Kidney epithelial cell (primary cell): ENCODE data around the gene ASIC3. TPM values are rescaled to one million over a fixed set of nuclear protein-coding genes. Genes with fewer than 3 reads are reported as not detected.

Source experiments
- DNase-seq: peaks from one replicate; pipeline ENCODE4 v3.0.0-alpha.2; 2010; ENCODE audit warnings: low read depth
- H3K27me3 ChIP-seq: 2 replicates; pipeline ENCODE4 v1.6.0; 2011; ENCODE audit warnings: low read length; ENCODE audit not compliant: control insufficient read depth, insufficient read depth
- H3K36me3 ChIP-seq: 2 replicates; pipeline ENCODE4 v1.5.1; 2011; ENCODE audit warnings: low read length; ENCODE audit not compliant: control insufficient read depth, insufficient read depth
- H3K4me3 ChIP-seq: 2 replicates; pipeline ENCODE4 v1.5.1; 2011; ENCODE audit warnings: low read depth, mild to moderate bottlenecking, control low read depth, low read length
- total RNA-seq: library from RNA; depleted of rRNA; stranded (reverse); fragments of >200 nt; gene quantifications from 2 replicates; pipeline ENCODE4 v1.2.3, GENCODE V29; 2015
- TF ChIP-seq, protein P1 (sequence below): IDR thresholded peaks from 2 replicates; pipeline ENCODE4 v1.5.1; 2011; ENCODE audit warnings: mild to moderate bottlenecking, moderate library complexity, low read length, control low read depth, inconsistent platforms; ENCODE audit not compliant: insufficient read depth, poor library complexity, severe bottlenecking

Gene ASIC3
- total RNA-seq, 1 donor from 2014 or later: 0.04 TPM

DNA sequence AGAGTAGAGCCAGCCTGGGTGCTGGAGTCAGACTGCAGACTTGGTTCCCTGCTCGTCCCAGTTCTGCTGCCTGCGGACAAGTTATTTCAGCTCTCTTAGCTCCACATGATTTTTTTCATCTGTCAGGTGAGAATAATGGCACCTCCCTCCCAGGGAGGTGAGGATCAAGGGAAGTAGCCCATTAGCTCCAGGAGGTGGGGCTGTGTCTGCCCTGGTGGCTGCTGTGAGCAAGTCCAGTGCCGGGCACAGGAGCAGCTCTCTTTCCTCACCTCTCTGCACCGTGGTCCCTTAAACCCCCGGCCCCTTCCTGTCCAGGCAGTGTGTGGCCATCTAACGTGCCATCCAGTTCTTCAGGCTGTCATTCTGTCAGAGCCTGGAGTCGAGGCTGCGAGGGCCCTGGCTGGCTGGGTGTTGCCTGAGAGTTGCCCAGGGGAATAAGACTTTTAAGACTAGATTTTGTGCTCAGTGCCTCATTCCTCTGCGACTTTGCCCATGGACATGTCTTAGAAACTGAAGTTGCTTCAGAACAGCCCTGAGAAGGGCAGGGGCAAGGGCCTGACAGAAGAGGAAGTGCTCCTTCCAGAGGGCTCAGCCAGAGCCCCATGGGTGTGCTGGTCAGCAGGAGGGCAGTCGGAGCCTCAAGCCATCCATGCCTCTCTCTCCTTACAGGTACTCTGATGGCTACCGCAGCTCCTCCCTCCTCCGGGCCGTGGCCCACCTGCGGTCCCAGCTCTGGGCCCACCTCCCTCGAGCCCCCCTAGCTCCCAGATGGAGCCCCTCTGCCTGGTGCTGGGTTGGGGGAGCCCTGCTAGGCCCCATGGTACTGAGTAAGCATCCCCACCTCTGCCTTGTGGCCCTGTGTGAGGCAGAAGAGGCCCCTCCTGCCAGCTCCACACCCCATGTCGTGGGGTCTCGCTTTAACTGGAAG is 15.1 kb upstream of the ASIC3 start:
- Histone ChIP-seq H3K4me3 (no peak overlapping the region), H3K27me3 (no peaks in the 10 kb centered on the region), H3K36me3 (no peaks in the 10 kb centered on the region)
- DNase-seq: no peak
- TF ChIP-seq, protein P1, sequence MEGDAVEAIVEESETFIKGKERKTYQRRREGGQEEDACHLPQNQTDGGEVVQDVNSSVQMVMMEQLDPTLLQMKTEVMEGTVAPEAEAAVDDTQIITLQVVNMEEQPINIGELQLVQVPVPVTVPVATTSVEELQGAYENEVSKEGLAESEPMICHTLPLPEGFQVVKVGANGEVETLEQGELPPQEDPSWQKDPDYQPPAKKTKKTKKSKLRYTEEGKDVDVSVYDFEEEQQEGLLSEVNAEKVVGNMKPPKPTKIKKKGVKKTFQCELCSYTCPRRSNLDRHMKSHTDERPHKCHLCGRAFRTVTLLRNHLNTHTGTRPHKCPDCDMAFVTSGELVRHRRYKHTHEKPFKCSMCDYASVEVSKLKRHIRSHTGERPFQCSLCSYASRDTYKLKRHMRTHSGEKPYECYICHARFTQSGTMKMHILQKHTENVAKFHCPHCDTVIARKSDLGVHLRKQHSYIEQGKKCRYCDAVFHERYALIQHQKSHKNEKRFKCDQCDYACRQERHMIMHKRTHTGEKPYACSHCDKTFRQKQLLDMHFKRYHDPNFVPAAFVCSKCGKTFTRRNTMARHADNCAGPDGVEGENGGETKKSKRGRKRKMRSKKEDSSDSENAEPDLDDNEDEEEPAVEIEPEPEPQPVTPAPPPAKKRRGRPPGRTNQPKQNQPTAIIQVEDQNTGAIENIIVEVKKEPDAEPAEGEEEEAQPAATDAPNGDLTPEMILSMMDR: no peak

DNA sequence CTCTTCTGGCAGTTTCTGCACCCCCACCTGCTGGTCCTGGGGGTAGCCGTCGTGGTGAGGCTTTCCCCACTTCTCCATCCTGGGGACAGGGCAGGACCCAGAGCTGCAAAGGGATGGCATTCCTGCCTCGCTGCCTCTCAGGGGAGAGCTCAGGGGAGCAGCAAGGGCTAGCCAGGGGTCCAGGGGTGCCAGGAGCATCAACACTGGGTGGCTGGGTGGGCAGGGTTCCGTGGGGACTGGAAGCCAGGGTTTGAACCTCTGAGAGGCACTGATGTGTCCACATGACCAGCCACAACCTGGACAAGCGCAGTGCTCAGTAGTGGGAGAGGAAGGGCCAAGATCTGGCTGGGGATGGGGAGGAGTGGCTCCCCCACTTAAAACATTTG is 14.5 kb upstream of the ASIC3 start:
- no peak for DNase-seq
- H3K36me3 ChIP-seq: no peaks in the 10 kb centered on the region
- no peaks in the 10 kb centered on the region for H3K27me3 ChIP-seq
- no peak overlapping the region for H3K4me3 ChIP-seq
- TF ChIP-seq, protein P1: no peak

GRCh38 chr7:151034312-151035025 is 13.9 kb upstream of the ASIC3 start:
- Histone ChIP-seq H3K27me3 (no peaks in the 10 kb centered on the region), H3K4me3 (no peak overlapping the region), H3K36me3 (no peaks in the 10 kb centered on the region)
- no peak for DNase-seq
- TF ChIP-seq, protein P1: no peak

DNA sequence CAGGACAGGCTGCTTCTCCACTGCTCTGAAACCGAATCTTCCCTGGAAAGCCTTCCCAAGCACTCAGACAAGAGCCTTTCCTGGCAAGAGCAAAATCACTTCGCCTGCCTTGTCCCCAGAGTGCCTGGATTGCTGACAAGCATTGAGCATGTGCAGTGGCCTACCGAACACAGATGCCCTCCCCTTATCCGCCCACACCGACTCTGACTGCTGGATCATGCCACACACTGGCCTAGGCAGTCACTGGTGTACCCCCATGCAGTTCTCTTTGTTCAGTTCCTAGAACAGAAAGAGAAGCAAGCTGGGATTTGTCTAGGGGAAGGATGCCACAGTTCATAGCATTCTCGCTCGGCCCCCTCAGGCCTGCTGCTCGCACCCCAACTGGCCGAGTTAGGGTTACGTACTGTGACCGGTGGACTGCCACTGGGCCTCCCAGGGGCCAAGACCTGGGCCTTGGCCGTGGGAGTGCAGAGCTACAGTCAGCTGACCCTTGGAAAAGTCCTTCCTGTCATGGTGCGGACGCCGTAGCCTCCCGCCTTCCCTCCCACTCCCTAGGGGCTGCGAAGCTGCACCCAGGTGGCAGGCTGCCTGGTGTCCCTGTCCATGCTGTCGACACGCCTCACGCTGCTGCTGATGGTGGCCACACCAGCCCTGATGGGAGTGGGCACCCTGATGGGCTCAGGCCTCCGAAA is 13.2 kb upstream of the ASIC3 start:
- H3K4me3 ChIP-seq: no peak overlapping the region
- TF ChIP-seq, protein P1: no peak
- DNase-seq: no peak
- H3K27me3 ChIP-seq: no peaks in the 10 kb centered on the region
- H3K36me3 ChIP-seq: no peaks in the 10 kb centered on the region

GRCh38 chr7:151035902-151036301 is 12.4 kb upstream of the ASIC3 start:
- DNase-seq: no peak
- Histone ChIP-seq H3K36me3 (no peaks in the 10 kb centered on the region), H3K4me3 (no peak overlapping the region), H3K27me3 (no peaks in the 10 kb centered on the region)
- TF ChIP-seq, protein P1: no peak
